ENCODE measurements around the gene GXYLT1.

DNA sequence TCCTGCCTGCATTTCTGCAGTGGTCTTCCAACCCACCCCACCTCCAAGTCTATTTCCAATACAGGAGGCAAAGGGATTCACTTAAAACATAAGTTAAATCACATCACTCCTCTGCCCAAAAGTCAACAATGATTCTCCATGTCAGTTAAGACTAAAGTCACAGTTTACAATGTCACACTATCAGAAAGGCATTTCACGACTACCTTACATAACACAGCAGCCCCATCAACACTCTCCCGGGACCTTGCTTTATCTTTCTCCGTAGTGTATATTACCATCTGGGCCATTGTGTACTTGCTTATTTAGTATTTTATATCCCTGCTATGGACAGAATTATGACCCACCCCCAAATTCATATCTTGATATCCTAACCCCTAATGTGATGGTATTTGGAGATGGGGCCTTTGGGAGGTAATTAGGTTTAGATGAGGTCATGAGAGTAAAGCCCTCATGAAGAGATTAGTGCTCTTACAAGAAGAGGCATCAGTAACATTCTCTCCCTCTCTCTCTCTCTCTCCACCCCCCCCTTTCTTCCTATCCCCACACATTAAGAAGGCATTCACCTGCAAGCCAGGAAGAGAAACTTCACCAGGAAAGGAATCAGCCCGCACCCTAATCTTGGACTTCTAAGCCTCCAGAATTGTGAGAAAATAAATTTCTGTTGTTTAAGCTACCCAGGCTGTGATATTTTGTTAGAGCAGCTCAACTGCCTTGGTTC is 112.7 kb downstream of the GXYLT1 start:
- TF ChIP-seq EZH2 (IDR thresholded peaks at IDR 0.05; ENCODE audit: borderline replicate concordance) (no peak), EZH2phosphoT487 (IDR thresholded peaks at IDR 0.05; ENCODE audit: low read depth, severe bottlenecking, unreplicated experiment) (no peak)
- TF ChIP-seq, protein P1, sequence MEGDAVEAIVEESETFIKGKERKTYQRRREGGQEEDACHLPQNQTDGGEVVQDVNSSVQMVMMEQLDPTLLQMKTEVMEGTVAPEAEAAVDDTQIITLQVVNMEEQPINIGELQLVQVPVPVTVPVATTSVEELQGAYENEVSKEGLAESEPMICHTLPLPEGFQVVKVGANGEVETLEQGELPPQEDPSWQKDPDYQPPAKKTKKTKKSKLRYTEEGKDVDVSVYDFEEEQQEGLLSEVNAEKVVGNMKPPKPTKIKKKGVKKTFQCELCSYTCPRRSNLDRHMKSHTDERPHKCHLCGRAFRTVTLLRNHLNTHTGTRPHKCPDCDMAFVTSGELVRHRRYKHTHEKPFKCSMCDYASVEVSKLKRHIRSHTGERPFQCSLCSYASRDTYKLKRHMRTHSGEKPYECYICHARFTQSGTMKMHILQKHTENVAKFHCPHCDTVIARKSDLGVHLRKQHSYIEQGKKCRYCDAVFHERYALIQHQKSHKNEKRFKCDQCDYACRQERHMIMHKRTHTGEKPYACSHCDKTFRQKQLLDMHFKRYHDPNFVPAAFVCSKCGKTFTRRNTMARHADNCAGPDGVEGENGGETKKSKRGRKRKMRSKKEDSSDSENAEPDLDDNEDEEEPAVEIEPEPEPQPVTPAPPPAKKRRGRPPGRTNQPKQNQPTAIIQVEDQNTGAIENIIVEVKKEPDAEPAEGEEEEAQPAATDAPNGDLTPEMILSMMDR (IDR thresholded peaks at IDR 0.05; ENCODE audit: poor library complexity) = no peak
